MCF 10A (cell line): ENCODE data around the gene MBOAT1. TPM values are rescaled to one million over a fixed set of nuclear protein-coding genes. Genes with fewer than 3 reads are reported as not detected.

Source experiments
- BruUV-seq: library from RNA; stranded (reverse); fragments of 400-500 nt; replicated peaks from 2 replicates; lab custom pipeline; 2021; lab: Mats Ljungman, UMichigan
- CTCF ChIA-PET: fragments of 300-600 bp; sonication (Branson Sonifier 250); formaldehyde crosslinking; extraction: SDS; loops from one replicate; lab custom pipeline; 2021; ENCODE audit warnings: antibody characterized with exemption, inconsistent platforms; lab: Yijun Ruan, JAX
- POLR2A ChIA-PET: fragments of 300-600, 350-650 bp; sonication (Branson Sonifier 250); formaldehyde crosslinking; extraction: SDS; loops from one replicate; lab custom pipeline; 2020; ENCODE audit warnings: antibody characterized with exemption, inconsistent platforms; lab: Yijun Ruan, JAX
- DNase-seq: peaks from one replicate; pipeline ENCODE4 v3.0.0-alpha.2; 2018; ENCODE audit not compliant: unreplicated experiment
- H3K27ac Mint-ChIP-seq: one replicate; pipeline ENCODE4 v1.8.0; 2022; ENCODE audit warnings: mild to moderate bottlenecking, low read depth, mixed read lengths; ENCODE audit not compliant: unreplicated experiment
- H3K27me3 Mint-ChIP-seq: one replicate; pipeline ENCODE4 v1.8.0; 2022; ENCODE audit warnings: mixed read lengths; ENCODE audit not compliant: insufficient read depth, unreplicated experiment
- H3K36me3 Mint-ChIP-seq: one replicate; pipeline ENCODE4 v1.8.0; 2022; ENCODE audit warnings: mild to moderate bottlenecking, moderate library complexity, mixed read lengths; ENCODE audit not compliant: insufficient read depth, unreplicated experiment
- H3K4me1 Mint-ChIP-seq: one replicate; pipeline ENCODE4 v1.8.0; 2022; ENCODE audit warnings: mixed read lengths; ENCODE audit not compliant: insufficient read depth, unreplicated experiment
- H3K4me3 Mint-ChIP-seq: one replicate; pipeline ENCODE4 v1.8.0; 2022; ENCODE audit warnings: mild to moderate bottlenecking, moderate library complexity, mixed read lengths; ENCODE audit not compliant: unreplicated experiment
- H3K9me3 Mint-ChIP-seq: one replicate; pipeline ENCODE4 v1.8.0; 2022; ENCODE audit warnings: mixed read lengths; ENCODE audit not compliant: unreplicated experiment
- intact Hi-C: fragments of 100-400 bp; cut with micrococcal nuclease; formaldehyde crosslinking; loops from 2 replicates; pipeline ENCODE4 v1.14.1; 2022
- total RNA-seq: library from RNA; stranded (reverse); gene quantifications from 2 replicates; pipeline ENCODE4 v1.2.3, GENCODE V29; 2022
- TF ChIP-seq, protein P1 (sequence below): fragments of 200-600 bp; IDR thresholded peaks from one replicate; pipeline ENCODE4 v1.8.0; 2022; ENCODE audit warnings: antibody characterized with exemption, mild to moderate bottlenecking; ENCODE audit not compliant: unreplicated experiment

Gene MBOAT1
- total RNA-seq, 1 experiment from 2014 or later: 6.3 TPM

DNA sequence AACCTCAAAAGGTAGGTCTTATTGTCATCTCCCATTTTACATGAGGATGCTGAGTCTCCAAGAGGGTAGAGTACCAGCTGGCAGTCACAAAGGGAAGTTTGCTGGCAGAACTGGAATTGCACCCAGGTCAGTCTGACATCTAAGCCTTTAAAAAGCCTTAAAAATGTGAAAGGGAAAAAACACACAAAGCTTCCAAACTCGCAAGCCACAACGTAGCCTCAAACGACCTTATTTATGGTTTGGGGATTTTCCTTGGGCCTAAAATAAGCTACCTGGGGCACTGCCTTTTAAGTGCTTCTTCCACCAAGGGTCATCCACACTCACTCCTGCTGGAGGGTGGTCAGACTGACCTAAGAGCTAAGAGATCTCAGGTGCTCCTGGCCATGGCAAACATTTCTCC is 2.1 kb downstream of the MBOAT1 start:
- no TSS peak for BruUV-seq
- ChIA-PET POLR2A (interaction anchor here (0.7 to 4.5 kb wide), 3 partner anchors 8 to 590 kb away, joined by 3 to 38 read pairs (median 3); no protein-coding TSS in a partner anchor), CTCF (interaction anchor here (0.5 to 2.2 kb wide), 4 partner anchors 78 to 326 kb away, joined by 3 to 6 read pairs (median 4); no protein-coding TSS in a partner anchor)
- Mint-ChIP-seq H3K4me1 (peaks cover 12% of the 10 kb centered on the region), H3K27me3 (no peaks in the 10 kb centered on the region), H3K27ac (no peak overlapping the region), H3K9me3 (no peaks in the 10 kb centered on the region), H3K36me3 (no peaks in the 10 kb centered on the region), H3K4me3 (no peak overlapping the region)
- intact Hi-C loops: loop anchor here (5.0 to 10.0 kb wide), 4 partner anchors 83 to 322 kb away; partner anchors contain the start of genes CDKAL1 and E2F3
- DNase-seq: no peak
- TF ChIP-seq, protein P1, sequence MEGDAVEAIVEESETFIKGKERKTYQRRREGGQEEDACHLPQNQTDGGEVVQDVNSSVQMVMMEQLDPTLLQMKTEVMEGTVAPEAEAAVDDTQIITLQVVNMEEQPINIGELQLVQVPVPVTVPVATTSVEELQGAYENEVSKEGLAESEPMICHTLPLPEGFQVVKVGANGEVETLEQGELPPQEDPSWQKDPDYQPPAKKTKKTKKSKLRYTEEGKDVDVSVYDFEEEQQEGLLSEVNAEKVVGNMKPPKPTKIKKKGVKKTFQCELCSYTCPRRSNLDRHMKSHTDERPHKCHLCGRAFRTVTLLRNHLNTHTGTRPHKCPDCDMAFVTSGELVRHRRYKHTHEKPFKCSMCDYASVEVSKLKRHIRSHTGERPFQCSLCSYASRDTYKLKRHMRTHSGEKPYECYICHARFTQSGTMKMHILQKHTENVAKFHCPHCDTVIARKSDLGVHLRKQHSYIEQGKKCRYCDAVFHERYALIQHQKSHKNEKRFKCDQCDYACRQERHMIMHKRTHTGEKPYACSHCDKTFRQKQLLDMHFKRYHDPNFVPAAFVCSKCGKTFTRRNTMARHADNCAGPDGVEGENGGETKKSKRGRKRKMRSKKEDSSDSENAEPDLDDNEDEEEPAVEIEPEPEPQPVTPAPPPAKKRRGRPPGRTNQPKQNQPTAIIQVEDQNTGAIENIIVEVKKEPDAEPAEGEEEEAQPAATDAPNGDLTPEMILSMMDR: no peak

DNA sequence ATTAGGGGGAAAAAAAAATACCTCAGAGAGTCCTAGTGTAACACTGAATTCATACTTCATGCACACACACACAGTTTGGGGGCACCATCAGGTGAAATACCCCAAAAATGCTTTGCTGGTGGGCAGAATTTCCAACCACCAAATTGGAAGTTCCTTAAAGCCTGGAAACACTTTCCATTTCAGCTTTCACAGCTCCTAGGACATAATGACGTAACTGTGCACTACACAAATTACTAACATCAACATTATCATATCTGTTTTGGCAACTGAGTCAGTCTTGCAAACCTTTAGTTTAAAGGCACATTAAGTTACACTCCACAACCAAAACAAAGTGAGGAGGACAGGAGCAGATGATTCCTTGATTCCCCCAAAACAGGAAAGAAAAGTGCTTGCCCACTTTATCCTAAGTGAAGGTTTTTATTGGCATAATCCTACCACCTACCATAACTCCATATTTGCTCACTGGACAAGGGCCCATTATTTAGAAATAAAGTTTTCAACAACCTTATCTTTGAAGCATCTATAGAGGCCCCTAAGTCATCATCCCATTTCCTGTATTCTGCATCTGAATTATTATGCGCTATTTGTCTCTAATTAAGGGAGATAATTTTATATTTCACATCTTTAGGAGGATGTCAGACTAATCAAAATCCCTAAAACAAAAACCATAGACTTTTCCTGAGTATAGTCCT is 3.4 kb downstream of the MBOAT1 start:
- Mint-ChIP-seq H3K27ac (no peak overlapping the region), H3K4me1 (peaks cover 19% of the 10 kb centered on the region)
- CTCF ChIA-PET: interaction anchor here (0.6 kb wide), 1 partner anchor 930 kb away, joined by 3 read pairs; no protein-coding TSS in a partner anchor

DNA sequence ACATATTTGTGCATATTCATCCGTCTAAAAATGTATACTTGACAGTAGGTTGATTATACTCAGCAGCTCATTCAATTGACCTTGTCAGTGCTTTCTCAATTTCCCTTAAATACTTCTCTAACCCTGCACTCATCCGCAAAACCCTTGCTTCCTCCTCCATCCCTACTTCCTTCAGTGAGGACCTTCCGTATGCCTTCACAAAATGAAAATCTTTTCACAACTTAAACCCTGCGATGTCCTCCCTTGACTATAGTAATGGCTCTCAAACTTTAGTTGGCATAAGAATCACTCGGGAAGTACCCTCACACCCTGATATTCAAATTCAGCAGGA is 5.2 kb downstream of the MBOAT1 start:
- no peaks in the 10 kb centered on the region for H3K36me3 Mint-ChIP-seq
- no TSS peak for BruUV-seq
- CTCF ChIA-PET: no interaction called here
- no peaks in the 10 kb centered on the region for H3K9me3 Mint-ChIP-seq
- TF ChIP-seq, protein P1: no peak
- intact Hi-C loops: no loop called here
- DNase-seq: no peak
- H3K4me1 Mint-ChIP-seq: peaks cover 25% of the 10 kb centered on the region
- H3K4me3 Mint-ChIP-seq: no peak overlapping the region
- H3K27me3 Mint-ChIP-seq: no peaks in the 10 kb centered on the region
- H3K27ac Mint-ChIP-seq: peak overlapping the region; percentile 32
- POLR2A ChIA-PET: no interaction called here

More for the DNA sequence above, 3.4 kb downstream of the MBOAT1 start:
- POLR2A ChIA-PET: no interaction called here
- no peak for DNase-seq
- Mint-ChIP-seq H3K36me3 (no peaks in the 10 kb centered on the region), H3K27me3 (no peaks in the 10 kb centered on the region), H3K9me3 (no peaks in the 10 kb centered on the region), H3K4me3 (no peak overlapping the region)
- intact Hi-C loops: no loop called here
- TF ChIP-seq, protein P1: no peak
- no TSS peak for BruUV-seq

- BruUV-seq: no TSS peak
- no peak overlapping the region for H3K4me3 Mint-ChIP-seq
- TF ChIP-seq, protein P1: no peak
- H3K9me3 Mint-ChIP-seq: no peaks in the 10 kb centered on the region
- ChIA-PET CTCF (no interaction called here), POLR2A (interaction anchor here (1.5 kb wide), 1 partner anchor 14 kb away, joined by 3 read pairs; no protein-coding TSS in a partner anchor)
- H3K27ac Mint-ChIP-seq: no peak overlapping the region
- intact Hi-C loops: no loop called here
- H3K27me3 Mint-ChIP-seq: no peaks in the 10 kb centered on the region
- peaks cover 21% of the 10 kb centered on the region for H3K4me1 Mint-ChIP-seq
- DNase-seq: no peak
- H3K36me3 Mint-ChIP-seq: peaks cover under 1% of the 10 kb centered on the region
Measured at GRCh38 chr6:20205722-20206161, 6.5 kb downstream of the MBOAT1 start.
